SK-N-SH (cell line): ENCODE measurements around the gene SNRNP70. TPM values are rescaled to one million over a fixed set of nuclear protein-coding genes. Genes with fewer than 3 reads are reported as not detected.

Experiments
- CTCF ChIA-PET: fragments of 300-600, 350-600 bp; formaldehyde crosslinking; extraction: SDS; loops from one replicate; lab custom pipeline; 2021; lab: Yijun Ruan, JAX
- POLR2A ChIA-PET: fragments of 350-600 bp; sonication (Branson Sonifier 250); formaldehyde crosslinking; extraction: SDS; loops from one replicate; lab custom pipeline; 2020; ENCODE audit warnings: antibody characterized with exemption, inconsistent platforms; lab: Yijun Ruan, JAX
- DNase-seq: peaks from one replicate; pipeline ENCODE4 v3.0.0; 2012
- H2AFZ ChIP-seq: fragments of 200-600 bp; sonication (generic); 2 replicates; pipeline ENCODE4 v1.8.1; 2016; ENCODE audit warnings: antibody characterized with exemption, mild to moderate bottlenecking, low read depth
- H3F3A ChIP-seq: fragments of 200-600 bp; sonication (generic); replicated peaks from 2 replicates; pipeline ENCODE3; 2016; ENCODE audit warnings: antibody characterized with exemption, mild to moderate bottlenecking; ENCODE audit not compliant: insufficient read depth
- H3K27ac ChIP-seq, 2 experiments: fragments of 200-500 bp in 1 of 2; fragments of 200-600 bp in 1 of 2; sonication (Bioruptor generic) in 1 of 2; sonication (generic), shearing (Covaris generic) in 1 of 2; 2 replicates each; pipeline versions ENCODE4 v1.5.1 to v1.6.1; 2014 to 2016; ENCODE audit warnings: low read depth in 2 of 2, inconsistent platforms in 1 of 2, low read length in 1 of 2, mild to moderate bottlenecking in 1 of 2, mixed read lengths in 1 of 2
- H3K27me3 ChIP-seq: fragments of 200-600 bp; sonication (generic), shearing (Covaris generic); 2 replicates; pipeline ENCODE4 v1.6.1; 2016; ENCODE audit warnings: mixed run types; ENCODE audit not compliant: insufficient read depth
- H3K36me3 ChIP-seq, 2 experiments: fragments of 200-500 bp in 1 of 2; fragments of 200-600 bp in 1 of 2; sonication (Bioruptor generic) in 1 of 2; sonication (generic) in 1 of 2; replicated peaks in 1 of 2; 2 replicates each; pipeline versions ENCODE3 to v1.5.1; 2014 to 2016; ENCODE audit warnings: low read length in 1 of 2, mild to moderate bottlenecking in 1 of 2; ENCODE audit not compliant: insufficient read depth in 2 of 2, control insufficient read depth in 1 of 2
- H3K4me1 ChIP-seq, 2 experiments: fragments of 200-500 bp in 1 of 2; fragments of 200-600 bp in 1 of 2; sonication (Bioruptor generic) in 1 of 2; sonication (generic), shearing (Covaris generic) in 1 of 2; 2 replicates each; pipeline versions ENCODE4 v1.5.1 to v1.6.1; 2014 to 2016; ENCODE audit warnings: low read depth in 1 of 2, low read length in 1 of 2, mixed run types in 1 of 2; ENCODE audit not compliant: insufficient read depth in 2 of 2, control insufficient read depth in 1 of 2
- H3K4me2 ChIP-seq: fragments of 200-600 bp; sonication (generic), shearing (Covaris generic); 2 replicates; pipeline ENCODE4 v1.6.1; 2017; ENCODE audit warnings: mixed run types
- H3K4me3 ChIP-seq, 2 experiments: fragments of 200-500 bp in 1 of 2; fragments of 200-600 bp in 1 of 2; sonication (Bioruptor generic) in 1 of 2; sonication (generic), shearing (Covaris generic) in 1 of 2; 2 replicates each; pipeline versions ENCODE4 v1.5.1 to v1.8.1; 2014 to 2016; ENCODE audit warnings: low read depth in 2 of 2, inconsistent platforms in 1 of 2, low read length in 1 of 2, mild to moderate bottlenecking in 1 of 2, mixed read lengths in 1 of 2, moderate library complexity in 1 of 2
- H3K79me2 ChIP-seq: fragments of 200-600 bp; sonication (generic); 2 replicates; pipeline ENCODE4 v1.8.1; 2017; ENCODE audit warnings: mild to moderate bottlenecking; ENCODE audit not compliant: insufficient read depth
- H3K9ac ChIP-seq: fragments of 200-600 bp; sonication (generic); 2 replicates; pipeline ENCODE4 v1.6.1; 2017; ENCODE audit warnings: mixed run types
- H3K9me2 ChIP-seq: fragments of 200-600 bp; sonication (generic); 2 replicates; pipeline ENCODE4 v1.6.1; 2017; ENCODE audit warnings: mixed run types
- H3K9me3 ChIP-seq: fragments of 200-600 bp; sonication (generic); 2 replicates; pipeline ENCODE4 v1.6.1; 2017; ENCODE audit warnings: mixed run types, mild to moderate bottlenecking, moderate library complexity
- H4K20me1 ChIP-seq: fragments of 200-600 bp; sonication (generic); 2 replicates; pipeline ENCODE4 v1.6.1; 2017; ENCODE audit warnings: mild to moderate bottlenecking, mixed run types; ENCODE audit not compliant: insufficient read depth
- CHD2 ChIP-seq: fragments of 150-350 bp; IDR thresholded peaks from 2 replicates; pipeline ENCODE4 v1.6.1; 2018; ENCODE audit warnings: low read length; ENCODE audit not compliant: partially characterized antibody
- CTCF ChIP-seq: fragments of 200-600 bp; sonication (generic); IDR thresholded peaks from 2 replicates; pipeline ENCODE4 v1.6.1; 2017; ENCODE audit warnings: antibody characterized with exemption, mild to moderate bottlenecking, moderate library complexity
- ELF1 ChIP-seq: IDR thresholded peaks from 2 replicates; pipeline ENCODE4 v1.4.0; 2012
- FOSL2 ChIP-seq: IDR thresholded peaks from 2 replicates; pipeline ENCODE4 v1.4.0; 2012; ENCODE audit warnings: low read depth, mild to moderate bottlenecking, moderate library complexity, borderline replicate concordance
- FOXJ3 ChIP-seq: sonication (generic); formaldehyde crosslinking; IDR thresholded peaks from 2 replicates; pipeline ENCODE4 v1.5.1; 2020; ENCODE audit warnings: mild to moderate bottlenecking, missing genetic modification reagents
- FOXM1 ChIP-seq: IDR thresholded peaks from 2 replicates; pipeline ENCODE4 v1.4.0; 2012; ENCODE audit warnings: low read depth, mild to moderate bottlenecking
- GABPA ChIP-seq: IDR thresholded peaks from 2 replicates; pipeline ENCODE4 v1.4.0; 2012; ENCODE audit warnings: low read depth, mild to moderate bottlenecking
- MAX ChIP-seq: IDR thresholded peaks from 2 replicates; pipeline ENCODE4 v1.4.0; 2012; ENCODE audit warnings: low read depth
- NFIC ChIP-seq: IDR thresholded peaks from 2 replicates; pipeline ENCODE4 v1.4.0; 2012; ENCODE audit warnings: borderline replicate concordance
- PBX3 ChIP-seq: IDR thresholded peaks from 2 replicates; pipeline ENCODE4; 2012
- POLR2AphosphoS5 ChIP-seq: IDR thresholded peaks from 2 replicates; pipeline ENCODE4 v1.6.1; 2012; ENCODE audit warnings: low read depth, low read length
- REST ChIP-seq: IDR thresholded peaks from 2 replicates; pipeline ENCODE4 v1.6.1; 2012; ENCODE audit warnings: mild to moderate bottlenecking, low read depth, low read length, moderate library complexity
- RXRA ChIP-seq: IDR thresholded peaks from 2 replicates; pipeline ENCODE4 v1.4.0; 2012; ENCODE audit warnings: low read depth, mild to moderate bottlenecking, borderline replicate concordance
- SIN3A ChIP-seq: IDR thresholded peaks from 2 replicates; pipeline ENCODE4 v1.6.1; 2012; ENCODE audit warnings: low read depth, mild to moderate bottlenecking, low read length, moderate library complexity, borderline replicate concordance
- SMC3 ChIP-seq: IDR thresholded peaks from 2 replicates; pipeline ENCODE4 v1.6.1; 2012; ENCODE audit warnings: low read depth, low read length, improper control_type of control experiment
- TAF1 ChIP-seq: IDR thresholded peaks from 2 replicates; pipeline ENCODE4 v1.6.1; 2012; ENCODE audit warnings: low read depth, mild to moderate bottlenecking, low read length, moderate library complexity, borderline replicate concordance
- TEAD4 ChIP-seq: IDR thresholded peaks from 2 replicates; pipeline ENCODE4 v1.4.0; 2012; ENCODE audit warnings: mild to moderate bottlenecking, borderline replicate concordance; ENCODE audit not compliant: insufficient read depth
- USF2 ChIP-seq: fragments of 150-350 bp; IDR thresholded peaks from 2 replicates; pipeline ENCODE4 v1.6.1; 2017; ENCODE audit warnings: antibody characterized with exemption, low read length, low read depth, borderline replicate concordance
- WGBS: methylation state at CpG from one replicate; pipeline ENCODE4 v1.1.6; 2017; ENCODE audit warnings: low lambda C conversion rate; 5-methylcytosine and 5-hydroxymethylcytosine counted together
- polyA plus RNA-seq, 3 experiments: library from polyadenylated mRNA; depleted of rRNA; stranded (reverse); fragments of >200 nt; gene quantifications; 2 replicates each; pipeline ENCODE4 v1.2.3, GENCODE V29; 2012

Gene SNRNP70
- polyA plus RNA-seq, 1 of the 3 experiments (the other 2 are of a cell fraction), result 359 TPM

- no peak overlapping the region for H2AFZ ChIP-seq
- no peak overlapping the region for H3K9ac ChIP-seq
- no peaks in the 10 kb centered on the region for H3K9me2 ChIP-seq
- H3K4me2 ChIP-seq, result no peak overlapping the region
- peaks cover 41 to 76% of the 10 kb centered on the region in 2 experiments for H3K36me3 ChIP-seq
- no peaks in the 10 kb centered on the region for H3K27me3 ChIP-seq
- H3F3A ChIP-seq, result peaks cover 16% of the 10 kb centered on the region
- no peak overlapping the region for H3K27ac ChIP-seq
- no peak overlapping the region for H3K4me3 ChIP-seq
- peaks cover 91% of the 10 kb centered on the region for H4K20me1 ChIP-seq
- no peak for DNase-seq
- ChIA-PET POLR2A (no interaction called here), CTCF (interaction anchor here (1.3 kb wide), 1 partner anchor 14 kb away, joined by 4 read pairs; no protein-coding TSS in a partner anchor)
- H3K4me1 ChIP-seq, result peaks cover 4 to 7% of the 10 kb centered on the region in 2 experiments; a peak in 1 of 4 replicates
- TF ChIP-seq RXRA (no peak), POLR2AphosphoS5 (no peak), TAF1 (no peak), USF2 (no peak), TEAD4 (no peak), FOSL2 (no peak), MAX (no peak), ELF1 (no peak), REST (no peak), SMC3 (no peak), SIN3A (no peak), PBX3 (no peak), FOXJ3 (CRISPR knock-in tag) (no peak), FOXM1 (no peak), NFIC (no peak), CTCF (no peak), GABPA (no peak), CHD2 (no peak)
- H3K9me3 ChIP-seq, result no peaks in the 10 kb centered on the region
- H3K79me2 ChIP-seq, result peaks cover 96% of the 10 kb centered on the region
- 93% methylated on average over 16 of the region's 17 CpGs for WGBS
Observed at GRCh38 chr19:49091391-49092038, 6.3 kb downstream of the SNRNP70 start.
